Right lobe of liver (tissue), 6 donors: ENCODE results near the gene NUMB. TPM values are rescaled to one million over a fixed set of nuclear protein-coding genes. Genes with fewer than 3 reads are reported as not detected.

Experiments used
- ATAC-seq, 4 donors: fragments of 200-7000 bp; cut with Tn5 transposase; one replicate each; pipeline ENCODE4 v1.9.1; 2020; ENCODE audit warnings: mild to moderate bottlenecking in 4 of 4, moderate library complexity in 4 of 4
- DNase-seq, 3 donors: peaks; one replicate each; pipeline ENCODE4 v3.0.0-alpha.2; 2020
- H3K27ac ChIP-seq, 3 donors: fragments of 200-600 bp; one replicate each; pipeline ENCODE4 v1.8.0; 2022
- H3K27me3 ChIP-seq, 2 donors: fragments of 200-600 bp; one replicate each; pipeline ENCODE4 v1.8.0; 2022
- H3K36me3 ChIP-seq, 4 donors: fragments of 200-600 bp; sonication (generic) in 1 of 4; one replicate each; pipeline versions ENCODE4 v1.5.1 to v1.8.0; 2017 to 2022; ENCODE audit warnings: control low read depth in 1 of 4
- H3K4me1 ChIP-seq, 4 donors: fragments of 200-600 bp; sonication (generic) in 1 of 4; one replicate each; pipeline versions ENCODE4 v1.5.1 to v1.8.0; 2017 to 2022; ENCODE audit warnings: control low read depth in 1 of 4
- H3K4me3 ChIP-seq, 3 donors: fragments of 200-600 bp; one replicate each; pipeline ENCODE4 v1.8.0; 2022
- H3K9me3 ChIP-seq, 4 donors: fragments of 200-600 bp; sonication (generic) in 1 of 4; one replicate each; pipeline versions ENCODE4 v1.5.1 to v1.8.0; 2017 to 2022; ENCODE audit warnings: control low read depth in 1 of 4
- POLR2A ChIP-seq: fragments of 450-650 bp; IDR thresholded peaks from one replicate; pipeline ENCODE4 v1.6.1; 2017; ENCODE audit warnings: antibody characterized with exemption, mild to moderate bottlenecking
- WGBS: methylation state at CpG from one replicate; pipeline ENCODE4 v1.1.6; 2018; ENCODE audit warnings: low coverage, low lambda C conversion rate; ENCODE audit not compliant: insufficient coverage; ENCODE audit errors: missing lambda C conversion rate; 5-methylcytosine and 5-hydroxymethylcytosine counted together
- intact Hi-C, 2 donors: fragments of 100-400 bp; cut with DNase I; formaldehyde crosslinking; loops; one replicate each; pipeline versions ENCODE4 v1.11.2 to v1.14.1; 2022
- total RNA-seq, 6 experiments: library from RNA; depleted of rRNA in 2 of 6; stranded (reverse); fragments of >200 nt in 2 of 6; fragmentation: NEBNext Ultra II Directional in 3 of 6; extraction: Animal tissue kit (Norgen Biotek cat#: 25700) in 3 of 6; gene quantifications; one replicate each; pipeline versions ENCODE4 v1.1.0 to v1.2.4, GENCODE V29; 2016 to 2023
- TF ChIP-seq, protein P1 (sequence below), 4 donors: fragments of 200-600 bp in 3 of 4; fragments of 450-650 bp in 1 of 4; IDR thresholded peaks; one replicate each; pipeline versions ENCODE4 v1.5.1 to v1.8.0; 2016 to 2022; ENCODE audit warnings: antibody characterized with exemption in 4 of 4, mild to moderate bottlenecking in 2 of 4
- donor health status: DM: no; HTN: yes; CAD: no.
- donor health status: DM: no; HTN: no; CAD: no.
- donor health status: DM: no; HTN: no; CAD: no.
- donor health status: DM: no; HTN: yes; CAD: no.
- donor health status: DM: no; HTN: yes; CAD: no.

Gene NUMB
- total RNA-seq, 6 experiments from 2014 or later: 28.3 to 48.4 (median 43.7) TPM

DNA sequence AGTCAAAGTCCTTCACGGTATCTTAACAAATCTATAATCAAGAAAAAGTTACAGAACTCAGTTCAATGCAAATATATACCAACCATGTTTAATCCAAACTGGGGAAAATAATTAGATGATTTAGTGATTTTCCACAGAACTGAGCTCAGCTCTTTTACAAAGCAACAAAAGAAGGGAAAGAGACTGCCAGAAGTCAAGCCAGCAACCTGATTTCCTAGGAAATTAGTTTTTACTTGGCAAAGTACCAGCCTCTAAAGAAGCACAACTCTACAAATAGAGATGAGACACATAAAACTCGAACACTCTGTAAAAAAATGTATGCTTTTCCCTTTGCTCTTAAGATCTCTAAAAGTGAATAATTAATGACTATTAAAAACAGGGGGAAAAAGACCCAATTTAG, 19.4 kb downstream of the NUMB start:
- Histone ChIP-seq H3K27ac (no peak overlapping the region), H3K36me3 (no peaks in the 10 kb centered on the region), H3K4me3 (no peak overlapping the region), H3K4me1 (peaks cover 0 to 28% (median 5%) of the 10 kb centered on the region in 4 donors), H3K9me3 (no peaks in the 10 kb centered on the region), H3K27me3 (no peaks in the 10 kb centered on the region)
- TF ChIP-seq POLR2A: no peak
- TF ChIP-seq, protein P1, sequence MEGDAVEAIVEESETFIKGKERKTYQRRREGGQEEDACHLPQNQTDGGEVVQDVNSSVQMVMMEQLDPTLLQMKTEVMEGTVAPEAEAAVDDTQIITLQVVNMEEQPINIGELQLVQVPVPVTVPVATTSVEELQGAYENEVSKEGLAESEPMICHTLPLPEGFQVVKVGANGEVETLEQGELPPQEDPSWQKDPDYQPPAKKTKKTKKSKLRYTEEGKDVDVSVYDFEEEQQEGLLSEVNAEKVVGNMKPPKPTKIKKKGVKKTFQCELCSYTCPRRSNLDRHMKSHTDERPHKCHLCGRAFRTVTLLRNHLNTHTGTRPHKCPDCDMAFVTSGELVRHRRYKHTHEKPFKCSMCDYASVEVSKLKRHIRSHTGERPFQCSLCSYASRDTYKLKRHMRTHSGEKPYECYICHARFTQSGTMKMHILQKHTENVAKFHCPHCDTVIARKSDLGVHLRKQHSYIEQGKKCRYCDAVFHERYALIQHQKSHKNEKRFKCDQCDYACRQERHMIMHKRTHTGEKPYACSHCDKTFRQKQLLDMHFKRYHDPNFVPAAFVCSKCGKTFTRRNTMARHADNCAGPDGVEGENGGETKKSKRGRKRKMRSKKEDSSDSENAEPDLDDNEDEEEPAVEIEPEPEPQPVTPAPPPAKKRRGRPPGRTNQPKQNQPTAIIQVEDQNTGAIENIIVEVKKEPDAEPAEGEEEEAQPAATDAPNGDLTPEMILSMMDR (IDR thresholded peaks at IDR 0.05): no peak
- intact Hi-C loops: no loop called here
- ATAC-seq: peak in 1 of 4 donors; percentile 31
- 25% methylated on average over 2 of the region's 2 CpGs for WGBS
- no peak for DNase-seq

GRCh38 chr14:73437206-73437605, 21.1 kb downstream of the NUMB start:
- intact Hi-C loops: no loop called here
- WGBS: 83% methylated on average over 2 of the region's 2 CpGs
- Histone ChIP-seq H3K36me3 (no peaks in the 10 kb centered on the region), H3K27me3 (no peaks in the 10 kb centered on the region), H3K4me3 (no peak overlapping the region), H3K9me3 (no peaks in the 10 kb centered on the region), H3K4me1 (peaks cover 0 to 25% (median 7%) of the 10 kb centered on the region in 4 donors), H3K27ac (no peak overlapping the region)
- ATAC-seq: no peak
- TF ChIP-seq, protein P1 (IDR thresholded peaks at IDR 0.05): no peak
- no peak for DNase-seq

- Histone ChIP-seq H3K36me3 (no peaks in the 10 kb centered on the region), H3K27me3 (no peaks in the 10 kb centered on the region), H3K9me3 (no peaks in the 10 kb centered on the region), H3K4me3 (no peak overlapping the region), H3K27ac (no peak overlapping the region), H3K4me1 (peaks cover 0 to 40% (median 9%) of the 10 kb centered on the region in 4 donors)
- ATAC-seq: no peak
- no peak for DNase-seq
- intact Hi-C loops: no loop called here
- TF ChIP-seq, protein P1 (IDR thresholded peaks at IDR 0.05): no peak
- no peak for TF ChIP-seq POLR2A
- WGBS: 40% methylated on average over 3 of the region's 3 CpGs
Measured at GRCh38 chr14:73432124-73432523, 26.2 kb downstream of the NUMB start.

- Histone ChIP-seq H3K36me3 (no peaks in the 10 kb centered on the region), H3K9me3 (no peaks in the 10 kb centered on the region), H3K27ac (peak overlapping the region; percentile 37 to 83 (median 39)), H3K4me3 (no peak overlapping the region), H3K27me3 (no peaks in the 10 kb centered on the region), H3K4me1 (peaks cover 0 to 40% (median 9%) of the 10 kb centered on the region in 4 donors)
- ATAC-seq: peak; percentile 90 to 94 (median 91)
- TF ChIP-seq, protein P1 (IDR thresholded peaks at IDR 0.05): no peak
- 24% methylated on average over 5 of the region's 5 CpGs for WGBS
- intact Hi-C loops: no loop called here
- DNase-seq: peak; percentile 48 to 84 (median 81)
Measured at GRCh38 chr14:73428353-73428824, 30.0 kb downstream of the NUMB start.
